HepG2 (cell line): Measurements from ENCODE around the gene TANGO2. TPM values are rescaled to one million over a fixed set of nuclear protein-coding genes. Genes with fewer than 3 reads are reported as not detected.

Experiments used
- AKAP8 ChIP-seq: sonication (generic); formaldehyde crosslinking; IDR thresholded peaks from 2 replicates; pipeline ENCODE4 v1.5.1; 2020; ENCODE audit warnings: mild to moderate bottlenecking, missing genetic modification reagents
- ATAD3A ChIP-seq: sonication (generic); formaldehyde crosslinking; IDR thresholded peaks from 2 replicates; pipeline ENCODE4 v1.4.0; 2020; ENCODE audit warnings: missing genetic modification reagents
- CAMTA2 ChIP-seq: sonication (generic); formaldehyde crosslinking; IDR thresholded peaks from 2 replicates; pipeline ENCODE4 v1.4.0; 2020; ENCODE audit warnings: mild to moderate bottlenecking, missing genetic modification reagents, borderline replicate concordance
- HES4 ChIP-seq: sonication (generic); formaldehyde crosslinking; IDR thresholded peaks from 2 replicates; pipeline ENCODE4 v1.9.0; 2021; ENCODE audit warnings: mild to moderate bottlenecking, missing genetic modification reagents, borderline replicate concordance
- MAFF ChIP-seq: IDR thresholded peaks from 2 replicates; pipeline ENCODE4 v1.6.1; 2011; ENCODE audit warnings: low read depth, low read length, improper control_type of control experiment
- NFYC ChIP-seq: IDR thresholded peaks from 2 replicates; pipeline ENCODE4 v1.6.1; 2016; ENCODE audit warnings: missing genetic modification reagents, missing compliant biosample characterization
- PHF8 ChIP-seq: sonication (generic); formaldehyde crosslinking; IDR thresholded peaks from 2 replicates; pipeline ENCODE4 v1.5.0; 2020; ENCODE audit warnings: missing genetic modification reagents
- RXRA ChIP-seq: sonication (generic); formaldehyde crosslinking; IDR thresholded peaks from 2 replicates; pipeline ENCODE4 v1.5.1; 2020; ENCODE audit warnings: missing genetic modification reagents
- SIN3A ChIP-seq: IDR thresholded peaks from 2 replicates; pipeline ENCODE4 v1.6.1; 2011; ENCODE audit warnings: low read depth, mild to moderate bottlenecking, control low read depth, low read length, borderline replicate concordance
- TBL1XR1 ChIP-seq: fragments of 150-350 bp; IDR thresholded peaks from 2 replicates; pipeline ENCODE4 v1.6.1; 2014; ENCODE audit warnings: borderline replicate concordance, low read length; ENCODE audit not compliant: partially characterized antibody
- TGIF2 ChIP-seq: IDR thresholded peaks from 2 replicates; pipeline ENCODE4 v1.6.1; 2016; ENCODE audit warnings: control low read depth, missing compliant biosample characterization
- TP53 ChIP-seq: sonication (generic); formaldehyde crosslinking; conservative IDR thresholded peaks from 2 replicates; pipeline ENCODE4 v1.4.0; 2020; ENCODE audit warnings: missing genetic modification reagents
- ZBTB7B ChIP-seq: sonication (generic); formaldehyde crosslinking; IDR thresholded peaks from 2 replicates; pipeline ENCODE4 v1.4.0; 2020; ENCODE audit warnings: missing genetic modification reagents
- ZNF33B ChIP-seq: sonication (generic); formaldehyde crosslinking; IDR thresholded peaks from 2 replicates; pipeline ENCODE4 v1.5.1; 2020; ENCODE audit warnings: mild to moderate bottlenecking, missing genetic modification reagents
- ZNF652 ChIP-seq: IDR thresholded peaks from 2 replicates; pipeline ENCODE4 v1.6.1; 2016; ENCODE audit warnings: low read depth, borderline replicate concordance
- ZSCAN12 ChIP-seq: sonication (generic); formaldehyde crosslinking; IDR thresholded peaks from 2 replicates; pipeline ENCODE4 v1.9.0; 2021; ENCODE audit warnings: mild to moderate bottlenecking, missing genetic modification reagents
- polyA plus RNA-seq, 8 experiments: library from polyadenylated mRNA; depleted of rRNA in 3 of 8; stranded (reverse) in 7 of 8; unstranded in 1 of 8; fragments of >200 nt; fragmentation: Illumina TruSeq in 4 of 8; extraction: Trizol in 4 of 8; gene quantifications; 2 replicates each; pipeline versions ENCODE4 v1.2.1 to v1.2.3, GENCODE V29; 2011 to 2016; ENCODE audit warnings: low read depth in 4 of 8, missing spikeins in 1 of 8, mixed read lengths in 1 of 8; ENCODE audit not compliant: insufficient read depth in 1 of 8
- total RNA-seq, 5 experiments: library from RNA; depleted of rRNA; stranded (reverse); fragments of >200 nt; fragmentation: Illumina TruSeq; extraction: Trizol; gene quantifications; 2 replicates each; pipeline ENCODE4 v1.2.3, GENCODE V29; 2016; ENCODE audit warnings: low read depth in 1 of 5
- TF ChIP-seq, protein P1 (sequence below): sonication (generic); formaldehyde crosslinking; conservative IDR thresholded peaks from 2 replicates; pipeline ENCODE4 v1.8.0; 2022; ENCODE audit warnings: mild to moderate bottlenecking, moderate library complexity, missing genetic modification reagents
- TF ChIP-seq, protein P2 (sequence below): sonication (generic); formaldehyde crosslinking; IDR thresholded peaks from 2 replicates; pipeline ENCODE4 v1.4.0; 2020; ENCODE audit warnings: mild to moderate bottlenecking, missing genetic modification reagents
- TF ChIP-seq, protein P3 (sequence below): sonication (generic); formaldehyde crosslinking; IDR thresholded peaks from 2 replicates; pipeline ENCODE4 v1.4.0; 2020; ENCODE audit warnings: missing genetic modification reagents
- TF ChIP-seq, protein P4 (sequence below): sonication (generic); formaldehyde crosslinking; IDR thresholded peaks from 2 replicates; pipeline ENCODE4 v1.5.0; 2020; ENCODE audit warnings: mild to moderate bottlenecking, missing genetic modification reagents

Gene TANGO2
- total and polyA plus RNA-seq, 2 of the 13 experiments (the other 11 are each of a cell fraction or from before 2014, with no cell fraction given) = 12.9 to 14.8 TPM

DNA sequence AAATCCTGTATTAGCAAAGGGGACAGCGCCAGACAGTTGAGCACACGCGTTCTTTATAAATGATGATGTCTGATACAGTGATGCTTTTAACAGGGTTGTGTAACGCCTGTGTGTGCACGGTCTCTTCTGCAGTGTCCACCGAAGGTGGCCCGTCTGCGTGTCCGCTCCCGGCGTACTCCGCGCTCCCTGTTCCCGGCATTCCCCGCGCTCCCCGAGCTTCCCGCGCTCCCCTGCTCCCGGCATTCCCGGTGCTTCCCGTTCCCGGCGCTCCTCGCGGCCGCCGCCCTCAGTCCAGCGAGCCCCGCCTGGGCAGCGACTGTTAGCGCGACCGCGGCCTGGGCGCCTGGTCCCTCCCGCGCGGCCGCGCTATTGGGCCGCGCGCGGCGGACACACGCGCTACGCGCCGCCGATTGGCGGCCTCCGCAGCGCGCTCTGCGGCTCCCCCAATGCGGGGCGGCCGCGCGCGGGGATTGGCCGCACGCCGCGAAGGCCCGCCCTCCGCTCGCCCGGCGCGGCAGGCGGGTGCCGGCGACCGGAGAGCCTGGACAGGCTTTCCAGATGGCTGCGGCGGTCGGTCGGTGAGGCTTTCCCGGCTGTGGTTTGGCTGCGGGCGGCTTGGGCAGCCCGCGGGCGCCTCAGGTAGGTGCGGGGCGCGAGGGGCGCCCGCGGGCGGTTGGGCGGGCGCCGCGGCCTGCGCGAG lies 59.0 kb downstream of the TANGO2 start, which contains the start of gene DGCR8 (continued):
- TF ChIP-seq, protein P1, sequence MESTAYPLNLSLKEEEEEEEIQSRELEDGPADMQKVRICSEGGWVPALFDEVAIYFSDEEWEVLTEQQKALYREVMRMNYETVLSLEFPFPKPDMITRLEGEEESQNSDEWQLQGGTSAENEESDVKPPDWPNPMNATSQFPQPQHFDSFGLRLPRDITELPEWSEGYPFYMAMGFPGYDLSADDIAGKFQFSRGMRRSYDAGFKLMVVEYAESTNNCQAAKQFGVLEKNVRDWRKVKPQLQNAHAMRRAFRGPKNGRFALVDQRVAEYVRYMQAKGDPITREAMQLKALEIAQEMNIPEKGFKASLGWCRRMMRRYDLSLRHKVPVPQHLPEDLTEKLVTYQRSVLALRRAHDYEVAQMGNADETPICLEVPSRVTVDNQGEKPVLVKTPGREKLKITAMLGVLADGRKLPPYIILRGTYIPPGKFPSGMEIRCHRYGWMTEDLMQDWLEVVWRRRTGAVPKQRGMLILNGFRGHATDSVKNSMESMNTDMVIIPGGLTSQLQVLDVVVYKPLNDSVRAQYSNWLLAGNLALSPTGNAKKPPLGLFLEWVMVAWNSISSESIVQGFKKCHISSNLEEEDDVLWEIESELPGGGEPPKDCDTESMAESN (CRISPR knock-in tag) = peak; percentile 84
- TF ChIP-seq PHF8 (CRISPR knock-in tag) (peak; percentile 66), ZBTB7B (CRISPR knock-in tag) (0 out of 2 replicates have a peak, but pooled peaks have one; percentile 52), ZNF652 (CRISPR knock-in tag) (no peak), AKAP8 (CRISPR knock-in tag) (peak; percentile 66; the same call in 1 of the 2 replicates), MAFF (no peak), NFYC (peak; percentile 72), ZSCAN12 (CRISPR knock-in tag) (no peak), ZNF33B (CRISPR knock-in tag) (no peak), RXRA (CRISPR knock-in tag) (peak; percentile 73), CAMTA2 (CRISPR knock-in tag) (no peak; the same call in 1 of the 2 replicates), TBL1XR1 (no peak), TGIF2 (CRISPR knock-in tag) (no peak), HES4 (CRISPR knock-in tag) (peak; percentile 71; the same call in 1 of the 2 replicates), ATAD3A (CRISPR knock-in tag) (no peak), SIN3A (peak; percentile 57; the same call in 1 of the 2 replicates), TP53 (CRISPR knock-in tag) (no peak)
- TF ChIP-seq, protein P2, sequence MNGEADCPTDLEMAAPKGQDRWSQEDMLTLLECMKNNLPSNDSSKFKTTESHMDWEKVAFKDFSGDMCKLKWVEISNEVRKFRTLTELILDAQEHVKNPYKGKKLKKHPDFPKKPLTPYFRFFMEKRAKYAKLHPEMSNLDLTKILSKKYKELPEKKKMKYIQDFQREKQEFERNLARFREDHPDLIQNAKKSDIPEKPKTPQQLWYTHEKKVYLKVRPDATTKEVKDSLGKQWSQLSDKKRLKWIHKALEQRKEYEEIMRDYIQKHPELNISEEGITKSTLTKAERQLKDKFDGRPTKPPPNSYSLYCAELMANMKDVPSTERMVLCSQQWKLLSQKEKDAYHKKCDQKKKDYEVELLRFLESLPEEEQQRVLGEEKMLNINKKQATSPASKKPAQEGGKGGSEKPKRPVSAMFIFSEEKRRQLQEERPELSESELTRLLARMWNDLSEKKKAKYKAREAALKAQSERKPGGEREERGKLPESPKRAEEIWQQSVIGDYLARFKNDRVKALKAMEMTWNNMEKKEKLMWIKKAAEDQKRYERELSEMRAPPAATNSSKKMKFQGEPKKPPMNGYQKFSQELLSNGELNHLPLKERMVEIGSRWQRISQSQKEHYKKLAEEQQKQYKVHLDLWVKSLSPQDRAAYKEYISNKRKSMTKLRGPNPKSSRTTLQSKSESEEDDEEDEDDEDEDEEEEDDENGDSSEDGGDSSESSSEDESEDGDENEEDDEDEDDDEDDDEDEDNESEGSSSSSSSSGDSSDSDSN = peak; percentile 52; the same call in 1 of the 2 replicates
- TF ChIP-seq, protein P3, sequence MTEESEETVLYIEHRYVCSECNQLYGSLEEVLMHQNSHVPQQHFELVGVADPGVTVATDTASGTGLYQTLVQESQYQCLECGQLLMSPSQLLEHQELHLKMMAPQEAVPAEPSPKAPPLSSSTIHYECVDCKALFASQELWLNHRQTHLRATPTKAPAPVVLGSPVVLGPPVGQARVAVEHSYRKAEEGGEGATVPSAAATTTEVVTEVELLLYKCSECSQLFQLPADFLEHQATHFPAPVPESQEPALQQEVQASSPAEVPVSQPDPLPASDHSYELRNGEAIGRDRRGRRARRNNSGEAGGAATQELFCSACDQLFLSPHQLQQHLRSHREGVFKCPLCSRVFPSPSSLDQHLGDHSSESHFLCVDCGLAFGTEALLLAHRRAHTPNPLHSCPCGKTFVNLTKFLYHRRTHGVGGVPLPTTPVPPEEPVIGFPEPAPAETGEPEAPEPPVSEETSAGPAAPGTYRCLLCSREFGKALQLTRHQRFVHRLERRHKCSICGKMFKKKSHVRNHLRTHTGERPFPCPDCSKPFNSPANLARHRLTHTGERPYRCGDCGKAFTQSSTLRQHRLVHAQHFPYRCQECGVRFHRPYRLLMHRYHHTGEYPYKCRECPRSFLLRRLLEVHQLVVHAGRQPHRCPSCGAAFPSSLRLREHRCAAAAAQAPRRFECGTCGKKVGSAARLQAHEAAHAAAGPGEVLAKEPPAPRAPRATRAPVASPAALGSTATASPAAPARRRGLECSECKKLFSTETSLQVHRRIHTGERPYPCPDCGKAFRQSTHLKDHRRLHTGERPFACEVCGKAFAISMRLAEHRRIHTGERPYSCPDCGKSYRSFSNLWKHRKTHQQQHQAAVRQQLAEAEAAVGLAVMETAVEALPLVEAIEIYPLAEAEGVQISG (CRISPR knock-in tag) = peak; percentile 96
- TF ChIP-seq, protein P4, sequence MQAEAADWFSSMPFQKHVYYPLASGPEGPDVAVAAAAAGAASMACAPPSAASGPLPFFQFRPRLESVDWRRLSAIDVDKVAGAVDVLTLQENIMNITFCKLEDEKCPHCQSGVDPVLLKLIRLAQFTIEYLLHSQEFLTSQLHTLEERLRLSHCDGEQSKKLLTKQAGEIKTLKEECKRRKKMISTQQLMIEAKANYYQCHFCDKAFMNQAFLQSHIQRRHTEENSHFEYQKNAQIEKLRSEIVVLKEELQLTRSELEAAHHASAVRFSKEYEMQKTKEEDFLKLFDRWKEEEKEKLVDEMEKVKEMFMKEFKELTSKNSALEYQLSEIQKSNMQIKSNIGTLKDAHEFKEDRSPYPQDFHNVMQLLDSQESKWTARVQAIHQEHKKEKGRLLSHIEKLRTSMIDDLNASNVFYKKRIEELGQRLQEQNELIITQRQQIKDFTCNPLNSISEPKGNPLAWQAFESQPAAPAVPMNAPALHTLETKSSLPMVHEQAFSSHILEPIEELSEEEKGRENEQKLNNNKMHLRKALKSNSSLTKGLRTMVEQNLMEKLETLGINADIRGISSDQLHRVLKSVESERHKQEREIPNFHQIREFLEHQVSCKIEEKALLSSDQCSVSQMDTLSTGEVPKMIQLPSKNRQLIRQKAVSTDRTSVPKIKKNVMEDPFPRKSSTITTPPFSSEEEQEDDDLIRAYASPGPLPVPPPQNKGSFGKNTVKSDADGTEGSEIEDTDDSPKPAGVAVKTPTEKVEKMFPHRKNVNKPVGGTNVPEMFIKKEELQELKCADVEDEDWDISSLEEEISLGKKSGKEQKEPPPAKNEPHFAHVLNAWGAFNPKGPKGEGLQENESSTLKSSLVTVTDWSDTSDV (CRISPR knock-in tag) = peak; percentile 74; the same call in 1 of the 2 replicates
